ENCODE data around the gene TRMT5.

DNA sequence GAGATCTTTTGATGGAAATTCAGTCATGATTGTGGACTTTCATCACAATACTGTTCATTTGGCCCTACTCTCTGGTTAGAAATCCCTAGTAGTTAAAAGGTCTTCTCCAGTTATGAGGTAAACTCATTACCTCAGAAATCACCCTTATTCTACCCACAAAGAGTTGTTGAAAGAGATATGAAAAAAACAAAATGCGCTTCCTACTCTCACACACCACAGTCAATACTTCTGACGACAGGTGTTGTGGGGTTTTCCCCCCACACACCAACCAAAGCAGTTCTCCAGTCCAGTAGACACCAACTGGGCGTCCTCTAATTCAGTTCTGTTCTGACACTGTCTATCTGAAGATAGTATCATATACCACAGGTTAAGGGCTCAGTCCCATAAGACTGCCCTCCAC, 54.9 kb downstream of the TRMT5 start:
- TF ChIP-seq POLR2A (IDR thresholded peaks at IDR 0.05) = no peak
- TF ChIP-seq, protein P1, sequence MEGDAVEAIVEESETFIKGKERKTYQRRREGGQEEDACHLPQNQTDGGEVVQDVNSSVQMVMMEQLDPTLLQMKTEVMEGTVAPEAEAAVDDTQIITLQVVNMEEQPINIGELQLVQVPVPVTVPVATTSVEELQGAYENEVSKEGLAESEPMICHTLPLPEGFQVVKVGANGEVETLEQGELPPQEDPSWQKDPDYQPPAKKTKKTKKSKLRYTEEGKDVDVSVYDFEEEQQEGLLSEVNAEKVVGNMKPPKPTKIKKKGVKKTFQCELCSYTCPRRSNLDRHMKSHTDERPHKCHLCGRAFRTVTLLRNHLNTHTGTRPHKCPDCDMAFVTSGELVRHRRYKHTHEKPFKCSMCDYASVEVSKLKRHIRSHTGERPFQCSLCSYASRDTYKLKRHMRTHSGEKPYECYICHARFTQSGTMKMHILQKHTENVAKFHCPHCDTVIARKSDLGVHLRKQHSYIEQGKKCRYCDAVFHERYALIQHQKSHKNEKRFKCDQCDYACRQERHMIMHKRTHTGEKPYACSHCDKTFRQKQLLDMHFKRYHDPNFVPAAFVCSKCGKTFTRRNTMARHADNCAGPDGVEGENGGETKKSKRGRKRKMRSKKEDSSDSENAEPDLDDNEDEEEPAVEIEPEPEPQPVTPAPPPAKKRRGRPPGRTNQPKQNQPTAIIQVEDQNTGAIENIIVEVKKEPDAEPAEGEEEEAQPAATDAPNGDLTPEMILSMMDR (IDR thresholded peaks at IDR 0.05) = no peak
